ENCODE data around the gene TTC22.

TTC22 gene

DNA sequence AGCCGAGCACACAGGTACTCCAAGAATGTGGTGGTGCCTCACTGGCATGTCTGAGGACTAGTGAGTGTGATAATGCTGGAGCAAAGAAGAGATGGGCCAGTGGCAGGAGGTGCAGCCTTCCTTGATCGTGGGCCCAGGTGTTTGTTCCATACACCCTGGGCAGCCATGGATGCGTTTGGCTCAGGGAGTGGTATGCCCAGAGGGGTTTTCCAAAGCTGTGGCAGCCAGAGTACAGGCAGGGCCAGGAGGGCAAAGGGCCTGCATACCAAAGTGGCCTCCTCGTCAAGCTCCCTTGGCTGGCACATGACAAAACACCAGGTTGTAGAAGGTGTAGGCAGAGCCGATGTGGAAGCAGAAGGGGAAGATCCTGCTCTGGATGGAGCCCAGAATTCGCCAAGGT lies 55.8 kb downstream of the TTC22 start:
- DNase-seq = no peak

DNA sequence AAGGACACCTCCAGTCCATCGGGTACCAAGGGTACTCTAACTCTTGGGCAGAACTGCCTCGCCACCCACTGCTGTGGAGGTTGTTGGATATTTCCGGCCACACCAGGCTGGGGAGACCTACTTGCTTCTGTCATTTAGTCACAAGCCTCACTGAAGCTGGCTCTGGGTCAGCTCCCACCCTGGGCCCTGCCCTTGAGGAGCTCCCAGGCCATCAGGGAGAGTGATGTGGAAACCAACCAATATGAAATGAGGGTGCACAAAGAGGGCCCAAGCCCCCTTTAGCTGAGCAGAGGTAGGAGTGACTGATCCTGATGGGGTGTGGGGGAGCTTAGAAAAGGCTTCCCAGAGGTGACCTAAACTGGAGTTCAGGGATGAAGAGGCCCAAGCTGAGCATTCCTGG lies 56.4 kb downstream of the TTC22 start:
- DNase-seq = no peak

- DNase-seq = no peak
These were observed 57.5 kb downstream of the TTC22 start for GRCh38 chr1:54743416-54744226.

DNA sequence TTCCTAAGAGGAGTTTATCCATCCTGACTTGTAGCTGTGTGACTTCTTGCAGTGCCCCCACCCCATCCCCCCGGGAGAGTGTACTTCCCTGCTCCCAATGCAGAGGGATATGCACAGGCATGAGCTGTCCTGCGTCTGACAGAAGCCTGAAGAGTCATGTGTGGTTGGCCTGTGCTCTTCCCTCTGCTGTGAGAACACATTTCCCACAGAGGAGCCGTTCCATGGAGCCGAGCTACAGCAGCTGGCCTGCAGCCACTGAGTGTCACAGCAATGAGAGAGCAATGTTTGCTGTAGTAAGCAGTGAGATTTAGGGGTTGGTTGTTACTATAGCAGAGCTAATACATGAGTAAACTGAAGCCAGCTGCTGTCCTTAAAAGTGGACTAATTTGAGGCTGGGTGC lies 58.8 kb downstream of the TTC22 start:
- no peak for DNase-seq

GRCh38 chr1:54741531-54741930 lies 59.6 kb downstream of the TTC22 start:
- no peak for DNase-seq

DNA sequence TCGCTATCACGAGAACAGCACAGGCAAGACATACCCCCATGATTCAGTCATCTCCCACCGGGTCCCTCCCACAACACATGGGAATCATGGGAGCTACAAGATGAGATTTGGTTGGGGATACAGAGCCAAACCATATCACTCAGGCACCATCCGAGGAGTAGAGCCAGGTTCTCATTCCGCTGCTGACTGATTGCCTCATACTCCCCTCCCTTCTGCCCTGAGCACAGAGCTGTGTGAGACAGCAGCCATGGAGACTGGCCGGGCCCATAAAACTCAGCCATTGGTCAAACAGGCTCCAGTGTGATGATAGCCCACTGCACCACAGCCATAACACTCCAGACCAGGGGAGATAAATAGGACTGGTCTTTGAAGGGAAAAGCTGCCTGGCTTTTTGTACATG lies 62.9 kb downstream of the TTC22 start:
- DNase-seq = no peak

DNA sequence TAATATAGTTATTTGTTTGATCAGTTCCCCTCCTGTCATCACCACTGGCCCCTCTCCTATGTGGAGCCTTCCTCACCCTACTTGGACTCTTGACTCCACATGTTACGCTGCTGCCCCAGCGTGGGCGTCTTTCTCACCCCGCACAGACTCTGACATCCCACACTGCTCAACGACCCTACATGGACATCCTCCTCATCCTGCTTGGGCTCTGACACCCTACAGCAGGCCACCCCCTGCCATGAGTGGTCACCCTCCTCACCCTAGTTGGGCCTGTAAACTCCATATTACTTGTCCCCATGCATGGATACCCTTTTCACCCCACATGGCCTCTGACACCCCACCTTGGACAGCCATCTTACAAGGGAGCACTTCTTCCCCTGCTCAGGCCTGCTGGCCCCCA lies 64.4 kb downstream of the TTC22 start:
- no peak for DNase-seq
